ENCODE data around the gene INPP4B. TPM values are rescaled to one million over a fixed set of nuclear protein-coding genes. Genes with fewer than 3 reads are reported as not detected.

The INPP4B gene
- total RNA-seq, 1 donor from 2014 or later = 84.9 TPM

GRCh38 chr4:142727149-142727548, 119.0 kb downstream of the INPP4B start:
- DNase-seq (ENCODE audit: low spot score) = no peak

GRCh38 chr4:142725886-142726285, 120.2 kb downstream of the INPP4B start:
- DNase-seq (ENCODE audit: low spot score) = no peak

DNA sequence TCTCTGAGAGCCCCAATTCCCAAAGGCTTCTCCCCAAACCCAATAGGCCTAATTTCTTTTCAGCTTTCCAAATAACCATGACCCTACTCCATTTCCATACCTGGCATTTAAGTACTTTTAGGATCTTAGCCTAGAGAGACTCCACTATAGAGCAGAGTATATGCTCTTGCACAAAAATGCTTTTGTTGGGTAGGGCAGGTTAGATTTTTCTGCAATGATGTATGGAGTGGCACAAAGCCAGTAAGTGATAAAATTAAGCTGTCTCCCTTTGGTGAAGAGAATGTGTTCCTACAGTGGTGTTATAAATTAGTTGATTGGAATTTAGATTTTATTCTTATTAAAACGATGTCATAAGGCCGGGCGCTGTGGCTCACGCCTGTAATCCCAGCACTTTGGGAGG, 124.9 kb downstream of the INPP4B start:
- no peak for DNase-seq (ENCODE audit: low spot score)

DNA sequence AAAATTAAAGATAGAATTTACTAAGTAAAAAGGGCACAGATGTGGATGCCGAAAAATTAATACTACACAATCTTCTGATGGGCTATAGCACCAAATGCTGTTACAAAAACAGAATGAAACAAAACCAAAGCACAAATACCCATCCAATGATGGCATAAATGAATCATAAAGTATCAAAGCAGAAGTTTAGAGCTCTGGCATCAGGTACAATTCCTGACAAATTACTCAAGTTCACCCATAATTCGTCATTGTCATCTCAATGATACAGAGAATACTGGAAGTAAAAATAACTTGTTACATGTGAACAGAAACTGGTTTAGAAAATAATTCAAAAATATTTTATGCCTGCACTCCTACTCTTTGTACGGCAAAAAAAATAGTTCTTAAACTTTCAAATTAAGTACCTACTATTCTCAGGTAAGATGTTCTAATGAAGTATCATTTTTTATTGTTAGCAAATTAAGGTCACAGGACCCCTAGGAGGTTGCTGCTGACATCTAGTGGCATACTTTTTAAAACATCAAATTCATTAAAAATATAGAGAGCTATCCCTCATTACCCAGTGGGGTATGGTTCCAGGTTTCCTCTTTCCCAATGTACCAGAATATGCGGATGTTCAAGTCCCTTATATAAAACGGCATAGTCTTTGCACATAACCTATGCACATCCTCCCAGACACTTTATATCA, 126.1 kb downstream of the INPP4B start:
- DNase-seq (ENCODE audit: low spot score) = no peak

DNA sequence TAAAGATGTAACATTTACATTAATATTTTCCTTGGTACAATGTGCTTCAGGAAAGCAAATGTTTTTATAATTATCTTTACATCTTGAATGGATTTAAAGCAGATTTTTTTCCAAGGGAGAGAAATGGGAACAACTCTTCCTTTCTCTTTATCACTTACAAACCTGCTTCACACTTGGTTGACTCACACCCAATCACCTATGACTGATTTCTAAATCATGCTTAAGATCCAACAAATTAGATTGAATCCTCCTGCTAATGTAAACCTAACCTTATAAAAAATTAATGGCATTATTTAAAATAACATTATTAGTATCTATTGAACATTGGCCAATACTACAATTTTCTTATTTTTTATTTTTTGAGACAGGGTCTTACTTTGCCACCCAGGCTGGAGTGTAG, 127.1 kb downstream of the INPP4B start:
- DNase-seq (ENCODE audit: low spot score) = no peak

- no peak for DNase-seq (ENCODE audit: low spot score)
Measured at GRCh38 chr4:142715727-142716126, 130.4 kb downstream of the INPP4B start.

- DNase-seq (ENCODE audit: low spot score) = no peak
Measured at GRCh38 chr4:142713282-142714030, 132.6 kb downstream of the INPP4B start.

- DNase-seq (ENCODE audit: low spot score) = no peak
Measured at GRCh38 chr4:142708231-142708630, 137.9 kb downstream of the INPP4B start.

DNA sequence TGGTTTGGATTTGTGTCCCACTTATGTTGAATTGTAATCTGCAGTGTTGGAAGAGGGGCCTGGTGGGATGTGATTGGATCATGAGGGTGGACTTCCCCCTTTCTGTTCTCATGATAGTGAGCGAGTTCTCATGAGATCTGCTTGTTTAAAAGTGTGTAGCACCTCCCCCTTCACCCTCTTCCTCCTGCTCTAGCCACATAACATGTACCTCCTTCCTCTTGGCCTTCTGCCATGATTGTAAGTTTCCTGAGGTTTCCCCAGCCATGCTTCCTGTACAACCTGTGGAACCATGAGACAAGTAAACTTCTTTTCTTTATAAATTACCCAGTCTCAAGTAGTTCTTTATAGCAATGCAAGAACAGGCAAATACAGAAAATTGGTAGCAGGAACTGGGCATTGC, 138.7 kb downstream of the INPP4B start:
- no peak for DNase-seq (ENCODE audit: low spot score)

GRCh38 chr4:142706381-142706780, 139.7 kb downstream of the INPP4B start:
- DNase-seq (ENCODE audit: low spot score) = no peak

DNA sequence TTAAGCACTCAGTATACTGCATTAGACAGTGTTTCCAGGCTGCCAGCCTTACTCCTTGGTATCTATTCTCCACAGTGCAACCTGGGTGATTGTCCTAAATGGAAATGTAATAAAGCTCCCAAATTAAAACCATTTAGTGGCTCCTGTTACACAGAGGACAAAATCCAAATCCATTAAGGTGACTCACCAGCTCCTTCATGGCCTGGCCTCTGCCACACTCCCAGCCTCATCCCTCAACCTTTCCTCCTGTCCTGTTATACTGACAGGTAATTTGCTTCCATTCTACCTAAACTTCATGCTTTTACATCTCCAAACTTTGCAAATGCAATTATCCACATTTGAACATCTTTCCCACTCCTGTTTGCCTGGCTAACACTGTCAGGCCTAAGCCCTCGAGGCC, 140.3 kb downstream of the INPP4B start:
- DNase-seq (ENCODE audit: low spot score) = no peak

- DNase-seq (ENCODE audit: low spot score) = no peak
Measured at GRCh38 chr4:142703694-142704309, 142.3 kb downstream of the INPP4B start.

- no peak for DNase-seq (ENCODE audit: low spot score)
Measured at GRCh38 chr4:142701017-142701416, 145.1 kb downstream of the INPP4B start.

DNA sequence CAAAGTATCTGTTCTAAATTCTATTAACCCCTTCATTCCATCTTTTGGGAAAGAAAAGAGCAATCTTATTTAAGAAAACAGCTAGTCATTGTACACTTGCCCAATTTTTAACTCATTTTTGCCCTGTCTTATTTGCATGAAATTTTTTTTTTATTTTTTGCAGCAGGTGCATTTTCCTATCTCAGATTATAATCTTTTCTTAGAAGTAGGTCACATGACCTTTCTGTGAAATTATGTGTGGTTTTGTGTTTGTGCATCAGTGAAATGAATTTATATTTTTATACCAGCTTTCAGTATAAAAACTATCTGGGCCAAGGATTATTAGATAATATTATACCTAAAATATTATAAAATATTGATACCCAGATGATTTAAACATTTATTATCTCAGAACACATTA, 145.6 kb downstream of the INPP4B start:
- no peak for DNase-seq (ENCODE audit: low spot score)

DNA sequence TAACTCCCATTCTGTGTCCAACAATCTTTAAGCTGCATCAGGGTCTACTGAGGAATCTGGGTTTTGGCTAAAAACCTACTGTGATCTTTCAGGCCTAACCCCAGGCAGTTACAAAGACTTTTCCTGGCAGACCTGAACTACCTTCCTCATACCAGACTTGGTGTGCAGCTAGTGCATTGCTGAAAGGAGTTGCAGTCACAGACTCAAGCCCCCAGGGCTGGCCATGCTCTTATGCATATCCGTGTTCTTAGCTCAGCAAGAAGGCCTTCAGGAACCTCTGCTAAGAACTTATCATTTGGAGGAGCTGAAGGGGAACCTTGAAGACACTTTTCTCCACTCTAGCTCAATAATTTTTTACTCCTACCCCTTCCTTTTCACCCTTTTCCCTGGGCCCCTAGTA, 147.5 kb downstream of the INPP4B start:
- DNase-seq (ENCODE audit: low spot score) = no peak

- no peak for DNase-seq (ENCODE audit: low spot score)
Measured at GRCh38 chr4:142697928-142698327, 148.2 kb downstream of the INPP4B start.

GRCh38 chr4:142697320-142697719, 148.8 kb downstream of the INPP4B start:
- DNase-seq (ENCODE audit: low spot score) = no peak

GRCh38 chr4:142696334-142697122, 149.6 kb downstream of the INPP4B start:
- no peak for DNase-seq (ENCODE audit: low spot score)

DNA sequence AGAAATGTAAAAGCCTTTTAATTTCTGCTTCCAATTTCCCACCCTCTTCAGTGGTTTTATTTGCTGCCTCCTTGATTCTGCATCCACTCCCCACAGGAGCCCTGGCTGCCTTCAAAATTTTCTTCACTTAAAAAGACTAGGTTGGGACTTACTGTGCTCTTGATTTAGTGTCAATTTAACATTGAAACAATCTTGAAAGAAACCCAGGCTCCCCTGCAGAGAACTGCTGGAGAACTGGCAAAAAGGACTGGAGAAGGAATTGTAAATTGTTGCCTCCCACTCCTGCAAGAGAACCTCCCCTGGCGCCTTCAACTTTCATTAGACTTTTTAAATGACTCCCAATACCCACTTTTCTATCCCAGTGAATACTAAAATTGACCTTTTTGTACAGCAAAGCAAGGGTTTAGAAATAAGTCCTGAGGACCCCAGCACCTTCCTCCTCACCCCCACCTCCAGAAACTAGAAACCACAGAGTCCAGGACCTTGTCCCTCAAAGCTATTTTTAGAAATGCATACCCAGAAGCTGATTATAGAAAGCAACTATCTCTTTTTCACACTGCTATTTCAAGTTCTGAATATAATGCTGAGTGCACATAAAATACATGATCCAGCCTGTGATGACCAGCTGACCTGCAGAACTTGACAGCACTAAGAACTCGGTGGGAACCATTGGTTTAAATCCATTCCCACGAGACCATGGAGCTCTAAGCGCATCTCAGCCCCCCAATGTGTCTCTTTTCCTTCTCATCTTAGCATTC, 155.5 kb downstream of the INPP4B start:
- no peak for DNase-seq (ENCODE audit: low spot score)

- DNase-seq (ENCODE audit: low spot score) = no peak
Measured at GRCh38 chr4:142687547-142688275, 158.4 kb downstream of the INPP4B start.

DNA sequence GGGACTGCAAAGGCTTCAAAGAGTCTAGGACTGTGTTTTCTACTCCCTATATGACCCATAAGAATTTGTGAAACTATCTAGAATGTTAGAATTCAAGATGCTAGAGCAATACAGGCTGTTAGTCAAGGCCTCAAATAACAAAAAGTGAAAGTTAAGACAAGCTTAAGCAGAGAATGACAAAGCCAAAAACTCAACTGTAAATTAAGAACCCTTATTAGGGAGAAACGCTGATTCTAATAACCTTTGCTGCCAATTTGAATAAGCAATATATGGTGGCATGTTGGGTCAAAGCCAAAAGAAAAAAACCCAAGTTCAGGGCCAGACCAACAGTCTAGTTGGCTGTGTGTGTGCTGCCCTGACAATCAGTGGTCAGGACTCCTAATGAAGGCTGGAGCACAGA, 160.0 kb downstream of the INPP4B start:
- no peak for DNase-seq (ENCODE audit: low spot score)
